Fibroblast of lung (primary cell): ENCODE data around the gene PGBD2.

ENCODE experiments used
- CTCF ChIP-seq, 2 donors: IDR thresholded peaks in 1 of 2; conservative IDR thresholded peaks in 1 of 2; 1 replicate in 1 of 2; 2 replicates in 1 of 2; pipeline ENCODE4 v1.5.1; 2011 to 2012; ENCODE audit warnings: low read length in 2 of 2, control low read depth in 1 of 2, inconsistent platforms in 1 of 2, low read depth in 1 of 2, mild to moderate bottlenecking in 1 of 2
- EZH2 ChIP-seq: IDR thresholded peaks from 2 replicates; pipeline ENCODE4 v1.5.1; 2012; ENCODE audit warnings: low read length, control low read depth, mild to moderate bottlenecking; ENCODE audit errors: missing control alignments

- TF ChIP-seq EZH2 (no peak), CTCF (conservative IDR thresholded peaks at IDR 0.05 in 1 of 2, IDR thresholded peaks at IDR 0.05 in 1 of 2; ENCODE audit: low read depth in 1 of 2, low read length in 2 of 2) (no peak)
These were observed 4.7 kb downstream of the PGBD2 start for GRCh38 chr1:248910761-248911160.
